Left lobe of liver (tissue), 2 donors: Measurements from ENCODE around the gene BRD3OS. TPM values are rescaled to one million over a fixed set of nuclear protein-coding genes. Genes with fewer than 3 reads are reported as not detected.
A peak's percentile ranks its signal among the peaks of the same experiment; 100 is the strongest.

ENCODE experiments used
- ATAC-seq: fragments of 200-7000 bp; cut with Tn5 transposase; one replicate; pipeline ENCODE4 v1.9.1; 2020; ENCODE audit warnings: mild to moderate bottlenecking, moderate library complexity
- DNase-seq: peaks from one replicate; pipeline ENCODE4 v3.0.0-alpha.2; 2020; ENCODE audit warnings: low spot score
- total RNA-seq: library from RNA; stranded (reverse); gene quantifications from one replicate; pipeline ENCODE4 v1.2.1, GENCODE V29; 2021
- donor health status: DM: no; HTN: no; CAD: no; lungs with moderate emphysema.
- donor health status: DM: no; HTN: yes; CAD: no.

The BRD3OS gene
- total RNA-seq, 1 donor from 2014 or later = 7.6 TPM

DNA sequence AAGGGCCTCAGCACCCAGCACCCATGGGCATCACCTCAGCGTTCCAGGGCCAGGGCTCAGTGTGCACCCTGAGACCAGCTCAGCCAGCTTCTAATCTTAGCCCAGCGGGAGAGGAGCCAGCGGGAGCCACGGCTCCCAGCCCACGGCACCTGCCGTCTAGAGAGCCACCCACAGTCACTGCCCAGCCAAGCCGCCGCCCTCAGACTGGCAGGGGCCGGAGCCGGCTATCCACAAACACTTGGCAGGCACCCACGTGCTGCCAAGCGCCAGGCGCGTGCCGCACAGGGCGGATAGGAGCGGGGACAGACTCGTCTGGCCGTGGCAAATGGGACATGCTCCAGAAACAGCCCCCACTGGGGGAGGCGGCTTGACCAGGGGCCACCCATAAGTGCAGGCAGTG is 24.0 kb downstream of the BRD3OS start:
- ATAC-seq (peak; percentile 78), DNase-seq (peak; percentile 93)

GRCh38 chr9:134049772-134050588 is 24.7 kb downstream of the BRD3OS start:
- ATAC-seq (no peak), DNase-seq (no peak)

DNA sequence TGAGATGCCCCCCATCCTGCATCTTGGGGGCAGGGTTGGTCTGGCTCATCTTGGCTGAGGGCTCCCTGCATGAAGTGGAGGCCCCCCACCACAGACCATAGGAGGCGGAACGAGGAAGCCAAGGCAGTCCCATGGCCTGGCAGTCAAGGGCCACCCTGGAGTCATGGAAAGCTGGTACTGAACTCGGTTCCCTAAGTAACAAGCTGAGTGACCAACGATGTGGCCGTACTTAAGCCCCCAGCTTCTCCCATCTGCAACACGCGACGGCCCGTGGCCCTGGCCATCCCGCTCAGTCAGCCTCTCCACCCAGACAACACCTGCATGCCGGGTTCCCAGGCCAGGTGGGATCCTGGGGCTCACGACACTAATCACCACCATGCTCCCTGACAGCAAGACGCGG is 25.4 kb downstream of the BRD3OS start:
- DNase-seq (no peak), ATAC-seq (no peak)

GRCh38 chr9:134051319-134051718 is 26.0 kb downstream of the BRD3OS start:
- DNase-seq = no peak
- no peak for ATAC-seq

DNA sequence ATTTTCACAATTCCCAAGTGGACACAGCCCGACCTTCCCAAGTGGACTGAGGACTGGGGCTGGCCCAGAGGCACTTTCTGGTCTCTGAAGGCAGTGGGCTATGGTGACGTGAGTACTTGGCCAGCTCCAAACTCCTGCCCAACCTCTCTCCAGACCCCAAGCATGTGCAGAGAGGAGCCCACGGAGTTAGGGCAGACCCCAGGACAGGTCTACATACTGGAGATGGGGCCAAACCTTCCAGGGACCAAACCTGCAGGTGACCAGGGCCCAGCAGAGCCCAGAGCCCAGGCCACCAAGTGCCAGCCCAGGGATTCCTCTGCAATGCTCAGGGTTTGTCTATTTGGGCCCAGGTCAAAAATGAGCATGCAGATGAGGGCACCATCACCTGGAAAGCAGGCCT is 27.2 kb downstream of the BRD3OS start:
- ATAC-seq (no peak), DNase-seq (no peak)

DNA sequence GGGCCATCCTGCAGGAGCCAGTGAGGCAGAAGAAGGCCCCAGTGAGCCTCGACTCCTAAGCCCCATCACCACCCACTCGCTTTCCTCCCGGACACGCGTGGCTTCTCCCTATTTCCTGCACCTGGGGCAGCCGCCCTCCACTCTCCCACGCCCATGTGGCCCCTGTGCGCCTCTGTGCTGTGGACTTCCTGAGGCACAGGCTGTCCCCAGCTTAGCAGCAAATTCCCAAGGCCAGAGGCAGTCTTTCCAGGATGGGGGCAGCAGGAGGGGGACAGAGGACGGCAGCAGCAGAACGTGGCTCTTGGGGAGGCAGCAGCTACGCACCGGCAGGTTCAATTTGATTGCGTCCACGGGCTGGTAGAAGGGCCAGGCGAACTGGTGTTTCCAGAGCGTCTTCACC is 27.7 kb downstream of the BRD3OS start:
- no peak for DNase-seq
- ATAC-seq = no peak

GRCh38 chr9:134053401-134053871 is 28.2 kb downstream of the BRD3OS start:
- ATAC-seq = no peak
- DNase-seq = no peak

GRCh38 chr9:134053941-134054761 is 28.9 kb downstream of the BRD3OS start:
- ATAC-seq = no peak
- no peak for DNase-seq

- ATAC-seq (peak; percentile 63), DNase-seq (peak; percentile 89)
Measured at GRCh38 chr9:134054891-134055811, 29.9 kb downstream of the BRD3OS start.

DNA sequence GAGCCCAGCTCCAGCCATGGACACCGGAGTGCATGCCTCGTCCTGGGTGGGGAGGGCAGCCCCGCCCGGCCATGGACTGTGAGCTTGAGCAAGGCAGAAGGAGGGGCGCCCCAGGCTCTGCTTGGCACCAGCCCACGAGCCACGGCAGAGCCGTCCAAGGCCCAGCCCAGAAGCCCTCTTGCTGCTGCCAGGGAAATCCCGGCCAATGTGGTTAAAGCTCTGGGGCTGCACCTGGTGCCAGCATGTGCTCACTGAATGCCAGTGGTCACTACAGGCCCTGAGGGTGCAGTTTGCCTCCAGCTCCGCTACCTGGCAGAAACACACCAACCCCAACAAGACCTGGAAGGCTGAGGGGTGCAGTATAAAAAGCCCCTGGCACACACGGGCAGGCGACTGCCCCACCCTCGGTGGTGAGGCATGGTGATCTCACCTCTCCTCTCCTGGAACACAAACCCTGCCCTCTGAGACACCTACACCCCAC is 30.7 kb downstream of the BRD3OS start:
- DNase-seq = peak; percentile 98
- peak; percentile 77 for ATAC-seq

GRCh38 chr9:134056483-134057306 is 31.4 kb downstream of the BRD3OS start:
- ATAC-seq (peak; percentile 2), DNase-seq (no peak)

DNA sequence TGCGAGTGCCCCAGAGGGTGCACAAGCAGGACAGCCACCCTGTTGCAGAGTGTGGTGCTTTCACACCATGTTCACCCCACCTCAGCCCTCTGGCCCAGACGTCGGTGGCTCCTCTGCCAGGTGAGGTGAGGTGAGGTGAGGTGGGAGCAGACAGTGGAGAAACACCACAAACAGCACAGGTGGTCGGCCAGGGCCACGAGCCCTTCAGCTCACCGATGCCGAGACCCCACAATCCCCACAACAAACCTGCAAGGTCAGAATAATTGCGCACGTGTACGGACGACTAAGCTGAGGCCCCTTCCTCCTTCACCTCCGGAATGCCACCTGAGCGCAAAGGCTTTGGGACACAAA is 32.0 kb downstream of the BRD3OS start:
- DNase-seq = no peak
- no peak for ATAC-seq

GRCh38 chr9:134057751-134058701 is 32.7 kb downstream of the BRD3OS start:
- ATAC-seq = peak; percentile 57
- DNase-seq = peak; percentile 90

DNA sequence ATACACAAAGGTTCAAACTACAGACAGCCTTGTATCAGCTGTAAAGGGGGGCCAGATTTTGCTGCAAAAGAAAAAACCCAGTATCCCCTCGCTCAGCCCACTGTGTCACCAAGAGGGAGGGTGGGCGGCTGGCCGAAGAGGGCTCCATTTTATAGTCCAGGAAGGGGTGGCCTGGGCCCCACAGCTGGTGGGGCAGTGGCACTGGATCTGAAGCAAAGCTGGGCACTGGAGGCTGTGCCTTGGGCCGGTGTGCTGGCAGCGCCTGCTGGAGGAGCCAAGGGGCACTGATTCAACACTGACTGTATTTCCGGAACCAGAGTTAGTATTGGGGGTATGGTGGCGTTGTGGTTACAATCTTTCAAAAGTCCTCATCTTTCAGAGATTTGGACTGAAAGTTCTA is 33.4 kb downstream of the BRD3OS start:
- peak; percentile 55 for DNase-seq
- ATAC-seq = peak; percentile 30

- DNase-seq (peak; percentile 45), ATAC-seq (no peak)
Measured at GRCh38 chr9:134059188-134059641, 33.9 kb downstream of the BRD3OS start.

- DNase-seq (no peak), ATAC-seq (no peak)
Measured at GRCh38 chr9:134059661-134060395, 34.5 kb downstream of the BRD3OS start.

GRCh38 chr9:134060546-134060945 is 35.3 kb downstream of the BRD3OS start:
- ATAC-seq = no peak
- no peak for DNase-seq
